Activated T-helper 17 cell treated with anti-CD3 and anti-CD28 coated beads, Interleukin-2, amount 50 U/mL, for 72 hours (primary cell): ENCODE measurements around the gene PDYN. TPM values are rescaled to one million over a fixed set of nuclear protein-coding genes. Genes with fewer than 3 reads are reported as not detected.

Source experiments
- ATAC-seq: fragments of 150-1000 bp; cut with Tn5 transposase; replicated peaks from 2 replicates; pipeline ENCODE4 v1.10.0; 2021; ENCODE audit warnings: mild to moderate bottlenecking, moderate library complexity
- H3K27ac Mint-ChIP-seq: one replicate; pipeline ENCODE4 v1.8.0; 2022; ENCODE audit warnings: mixed read lengths
- H3K27me3 Mint-ChIP-seq: one replicate; pipeline ENCODE4 v1.8.0; 2022; ENCODE audit warnings: mixed read lengths
- H3K36me3 Mint-ChIP-seq: one replicate; pipeline ENCODE4 v1.8.0; 2022; ENCODE audit warnings: low read depth, mild to moderate bottlenecking, mixed read lengths
- H3K4me1 Mint-ChIP-seq: one replicate; pipeline ENCODE4 v1.8.0; 2022; ENCODE audit warnings: mixed read lengths
- H3K4me3 Mint-ChIP-seq: one replicate; pipeline ENCODE4 v1.8.0; 2022; ENCODE audit warnings: mild to moderate bottlenecking, mixed read lengths
- H3K9me3 Mint-ChIP-seq: one replicate; pipeline ENCODE4 v1.8.0; 2022; ENCODE audit warnings: mixed read lengths
- total RNA-seq, 2 donors: library from RNA; stranded (reverse); gene quantifications; one replicate each; pipeline ENCODE4 v1.2.3, GENCODE V29; 2022

Gene PDYN
- total RNA-seq, 2 donors from 2014 or later, result not detected

DNA sequence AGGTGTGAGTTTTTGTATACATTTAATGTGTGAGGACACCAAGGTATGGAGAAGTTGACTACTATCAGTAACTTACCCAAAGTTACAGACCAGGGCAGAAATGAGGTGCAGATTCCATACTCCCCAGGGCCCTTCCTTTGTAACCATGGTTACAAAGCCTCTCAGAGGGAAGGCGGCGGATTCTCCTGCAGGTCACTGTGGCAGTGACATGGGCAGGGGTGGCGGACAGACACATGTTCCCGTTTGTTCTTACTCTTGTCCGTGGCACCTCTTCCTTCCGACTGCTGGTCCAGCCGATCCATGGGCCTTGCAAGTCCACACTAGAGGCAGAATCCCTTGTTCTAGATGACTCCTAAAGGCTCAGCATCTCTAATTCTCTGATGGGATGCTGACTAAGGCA is 43.0 kb downstream of the PDYN start:
- Mint-ChIP-seq H3K4me3 (no peak overlapping the region), H3K9me3 (no peaks in the 10 kb centered on the region), H3K36me3 (no peaks in the 10 kb centered on the region), H3K27ac (no peak overlapping the region), H3K27me3 (peaks cover 29% of the 10 kb centered on the region), H3K4me1 (no peaks in the 10 kb centered on the region)
- no peak for ATAC-seq

DNA sequence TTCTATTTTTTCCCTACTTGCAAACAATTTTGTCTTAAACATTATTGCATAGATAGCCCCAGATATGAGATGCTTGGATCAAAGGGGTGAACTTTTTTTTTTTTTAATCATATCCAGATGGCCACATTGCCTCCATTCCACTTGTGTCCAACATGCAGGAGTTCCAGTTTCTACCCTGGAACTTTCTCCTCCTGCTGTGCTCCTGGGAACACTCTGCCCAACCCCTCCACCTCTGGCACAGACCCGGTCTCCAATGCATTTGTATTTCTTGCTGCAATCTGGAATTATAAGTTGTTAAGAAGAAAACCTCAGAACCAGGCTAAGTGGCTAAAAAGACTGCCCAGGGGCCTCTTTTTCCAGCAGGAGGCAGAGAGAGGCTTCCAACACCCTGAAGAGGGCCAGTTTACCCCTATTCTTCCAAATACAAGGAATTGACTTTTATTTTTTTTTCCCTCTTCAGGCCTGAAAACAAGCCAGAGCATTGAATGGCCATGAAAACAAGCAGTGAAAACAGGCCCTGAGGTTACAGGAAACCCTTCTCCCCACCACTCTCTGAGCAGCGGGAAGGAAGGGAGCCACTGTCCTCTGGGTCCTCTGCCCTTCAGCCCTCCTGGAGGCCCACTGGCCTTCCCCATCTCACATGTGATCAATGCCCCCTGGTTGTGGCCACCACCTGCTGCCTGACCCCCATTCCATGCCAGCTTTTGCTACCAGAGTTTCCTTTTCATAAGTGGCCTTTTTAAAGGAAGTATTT is 44.3 kb downstream of the PDYN start:
- no peak for ATAC-seq
- Mint-ChIP-seq H3K4me1 (no peaks in the 10 kb centered on the region), H3K27ac (no peak overlapping the region), H3K9me3 (no peaks in the 10 kb centered on the region), H3K36me3 (no peaks in the 10 kb centered on the region), H3K4me3 (no peak overlapping the region), H3K27me3 (peaks cover 28% of the 10 kb centered on the region)

DNA sequence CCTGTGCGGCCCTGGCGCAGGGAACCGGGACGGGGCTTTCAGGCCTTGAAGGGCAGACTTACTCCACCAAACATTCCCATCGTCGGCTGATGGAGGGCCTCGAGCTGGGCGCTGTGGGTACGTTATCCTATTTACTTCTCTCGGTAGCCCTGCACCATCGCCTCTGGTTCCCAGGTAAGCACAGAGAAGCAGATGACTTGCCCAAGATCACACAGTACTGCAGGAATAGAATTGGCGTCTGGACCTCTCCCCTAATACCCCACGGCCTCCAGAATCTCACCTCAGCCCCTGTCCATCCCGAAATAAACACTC is 46.4 kb downstream of the PDYN start:
- no peaks in the 10 kb centered on the region for H3K36me3 Mint-ChIP-seq
- H3K27me3 Mint-ChIP-seq, result peaks cover 43% of the 10 kb centered on the region
- no peak overlapping the region for H3K4me3 Mint-ChIP-seq
- no peaks in the 10 kb centered on the region for H3K4me1 Mint-ChIP-seq
- no peak for ATAC-seq
- no peaks in the 10 kb centered on the region for H3K9me3 Mint-ChIP-seq
- no peak overlapping the region for H3K27ac Mint-ChIP-seq

DNA sequence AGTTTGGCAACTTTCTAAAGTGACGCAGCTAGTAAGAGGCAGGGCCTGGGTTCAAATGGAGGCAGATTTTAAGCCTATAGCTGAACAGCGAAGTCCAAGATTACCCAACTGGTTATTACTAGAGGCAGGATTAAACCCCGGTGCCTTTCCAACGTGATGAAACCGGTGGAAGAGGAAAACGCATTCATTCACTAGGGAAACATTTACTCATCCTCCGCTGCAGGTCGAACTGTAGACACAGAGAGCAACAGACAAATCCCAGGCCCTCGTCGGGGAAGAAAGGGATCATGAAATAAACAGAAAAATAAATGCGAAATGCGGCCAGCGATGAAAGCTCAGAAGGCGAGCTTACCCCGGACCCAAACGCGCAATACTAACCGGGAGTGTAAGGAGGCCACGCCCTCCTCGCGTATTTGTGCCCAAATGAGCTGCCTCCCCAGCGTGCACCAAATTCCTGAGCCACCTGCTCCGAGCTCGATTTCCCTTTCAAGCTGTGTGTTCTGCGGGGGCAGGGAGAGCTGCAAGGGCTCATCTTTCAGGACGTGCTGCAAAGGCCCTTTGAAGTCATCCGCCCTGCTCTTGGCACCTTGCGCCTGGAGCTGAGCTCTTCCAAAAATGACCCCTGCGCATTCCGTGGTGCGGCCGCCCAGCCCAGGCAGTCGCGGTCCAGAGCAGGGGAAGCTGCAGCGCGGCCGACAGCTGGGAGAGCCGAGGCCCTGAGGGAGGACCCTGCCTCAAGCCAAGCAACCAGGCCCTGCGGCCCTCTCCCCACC is 46.9 kb downstream of the PDYN start:
- no peaks in the 10 kb centered on the region for H3K36me3 Mint-ChIP-seq
- H3K27me3 Mint-ChIP-seq, result peaks cover 47% of the 10 kb centered on the region
- H3K9me3 Mint-ChIP-seq, result no peaks in the 10 kb centered on the region
- no peak overlapping the region for H3K27ac Mint-ChIP-seq
- ATAC-seq, result no peak
- no peaks in the 10 kb centered on the region for H3K4me1 Mint-ChIP-seq
- no peak overlapping the region for H3K4me3 Mint-ChIP-seq

DNA sequence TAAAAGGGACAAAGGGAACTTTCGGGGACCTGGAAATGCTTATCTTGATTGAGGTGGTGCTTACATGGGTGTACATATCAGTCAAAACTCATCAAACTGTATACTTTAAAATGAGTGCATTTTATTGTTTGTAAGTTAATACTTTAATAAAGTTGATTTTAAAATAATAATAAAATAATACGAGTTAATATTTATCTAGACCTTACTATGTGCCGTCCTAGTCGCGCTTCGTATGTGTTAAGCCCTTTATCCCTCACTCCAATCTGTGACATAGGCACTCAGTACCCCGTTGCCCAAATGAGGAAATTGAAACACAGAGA is 47.5 kb downstream of the PDYN start:
- no peaks in the 10 kb centered on the region for H3K9me3 Mint-ChIP-seq
- peaks cover 43% of the 10 kb centered on the region for H3K27me3 Mint-ChIP-seq
- no peak for ATAC-seq
- no peaks in the 10 kb centered on the region for H3K36me3 Mint-ChIP-seq
- no peaks in the 10 kb centered on the region for H3K4me1 Mint-ChIP-seq
- H3K4me3 Mint-ChIP-seq, result no peak overlapping the region
- no peak overlapping the region for H3K27ac Mint-ChIP-seq

DNA sequence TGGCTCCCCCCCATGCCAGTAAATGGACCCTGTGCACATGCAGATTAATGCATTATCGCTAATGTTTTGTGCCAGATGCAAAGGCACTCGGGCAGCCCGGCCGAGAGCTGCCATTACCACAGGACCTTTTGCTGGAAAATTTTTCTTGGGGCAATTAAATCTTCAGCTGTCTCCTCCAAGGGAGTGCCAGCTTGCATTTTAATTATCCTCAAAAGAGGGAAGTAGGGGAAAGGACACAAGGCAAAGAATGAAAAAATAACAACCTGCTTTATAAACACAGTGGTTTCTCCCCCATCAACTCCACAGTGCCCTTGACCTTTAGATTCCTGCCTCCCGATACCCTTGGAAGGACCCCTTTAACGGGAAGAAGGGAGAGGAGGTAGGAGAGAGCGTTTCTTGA is 48.2 kb downstream of the PDYN start:
- no peaks in the 10 kb centered on the region for H3K36me3 Mint-ChIP-seq
- no peak for ATAC-seq
- peaks cover 39% of the 10 kb centered on the region for H3K27me3 Mint-ChIP-seq
- no peak overlapping the region for H3K27ac Mint-ChIP-seq
- no peak overlapping the region for H3K4me3 Mint-ChIP-seq
- no peaks in the 10 kb centered on the region for H3K4me1 Mint-ChIP-seq
- H3K9me3 Mint-ChIP-seq, result no peaks in the 10 kb centered on the region

DNA sequence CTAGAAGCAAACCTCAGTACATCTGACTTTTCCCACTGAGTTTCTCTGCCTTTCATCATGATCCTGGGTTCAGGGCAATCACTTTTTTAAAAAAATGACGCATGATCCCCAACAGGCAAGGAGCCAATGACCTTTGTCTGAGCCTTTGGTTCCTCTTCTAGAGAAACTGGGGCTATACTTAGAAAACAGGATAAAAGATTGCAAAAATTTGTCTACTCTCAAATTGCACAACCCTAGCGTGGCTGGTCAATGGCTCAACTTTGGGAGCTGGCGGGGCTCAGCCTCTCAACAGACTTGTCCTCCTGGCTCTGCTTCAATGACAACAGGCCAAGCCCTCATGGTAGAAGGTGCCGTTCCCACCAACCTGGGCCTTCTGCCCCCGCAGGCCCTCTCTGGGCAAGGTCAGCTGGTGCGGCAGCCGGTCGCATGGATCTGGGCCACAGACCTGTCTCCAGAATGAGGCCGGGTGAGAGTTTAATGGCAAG is 48.7 kb downstream of the PDYN start:
- Mint-ChIP-seq H3K36me3 (no peaks in the 10 kb centered on the region), H3K27ac (no peak overlapping the region), H3K27me3 (peaks cover 39% of the 10 kb centered on the region), H3K4me1 (no peaks in the 10 kb centered on the region), H3K9me3 (no peaks in the 10 kb centered on the region), H3K4me3 (no peak overlapping the region)
- ATAC-seq, result no peak

DNA sequence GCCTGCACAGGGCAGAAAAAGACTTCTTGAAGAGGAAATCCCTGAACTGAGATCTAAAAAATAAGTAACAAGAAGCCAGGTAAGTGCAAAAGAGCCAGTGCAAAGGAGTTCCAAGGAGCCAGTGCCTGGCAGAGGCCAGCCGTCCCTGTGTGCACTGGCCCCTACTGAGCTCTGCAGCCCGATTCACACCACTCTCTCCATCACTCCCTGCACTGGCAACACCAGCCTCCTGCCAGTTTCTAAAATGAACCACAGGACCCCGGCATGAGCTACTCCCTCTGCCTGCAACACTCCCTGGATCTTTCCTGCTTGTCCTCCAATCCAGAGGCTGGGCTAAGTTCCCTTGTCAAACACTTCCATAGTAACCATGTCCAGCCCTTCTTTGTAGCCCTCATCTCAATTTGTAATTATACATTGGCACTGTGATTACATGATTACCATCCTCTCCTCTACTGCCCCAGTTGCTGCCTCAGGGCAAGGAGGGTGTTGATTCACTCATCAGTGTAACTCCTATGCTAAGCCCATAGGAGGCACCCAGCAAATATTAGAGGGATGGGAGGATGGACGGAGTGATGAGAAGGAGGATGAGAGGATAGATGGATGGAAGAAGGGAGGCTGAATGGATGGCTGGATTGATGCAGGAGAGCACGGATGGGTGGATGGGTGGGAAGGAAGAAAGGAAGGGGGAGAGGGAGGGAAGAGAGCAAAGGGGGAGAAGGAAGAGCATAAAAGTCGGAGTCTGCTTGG is 49.3 kb downstream of the PDYN start:
- ATAC-seq, result no peak
- no peaks in the 10 kb centered on the region for H3K36me3 Mint-ChIP-seq
- H3K27me3 Mint-ChIP-seq, result peaks cover 39% of the 10 kb centered on the region
- no peak overlapping the region for H3K27ac Mint-ChIP-seq
- H3K4me3 Mint-ChIP-seq, result no peak overlapping the region
- H3K9me3 Mint-ChIP-seq, result no peaks in the 10 kb centered on the region
- no peaks in the 10 kb centered on the region for H3K4me1 Mint-ChIP-seq

DNA sequence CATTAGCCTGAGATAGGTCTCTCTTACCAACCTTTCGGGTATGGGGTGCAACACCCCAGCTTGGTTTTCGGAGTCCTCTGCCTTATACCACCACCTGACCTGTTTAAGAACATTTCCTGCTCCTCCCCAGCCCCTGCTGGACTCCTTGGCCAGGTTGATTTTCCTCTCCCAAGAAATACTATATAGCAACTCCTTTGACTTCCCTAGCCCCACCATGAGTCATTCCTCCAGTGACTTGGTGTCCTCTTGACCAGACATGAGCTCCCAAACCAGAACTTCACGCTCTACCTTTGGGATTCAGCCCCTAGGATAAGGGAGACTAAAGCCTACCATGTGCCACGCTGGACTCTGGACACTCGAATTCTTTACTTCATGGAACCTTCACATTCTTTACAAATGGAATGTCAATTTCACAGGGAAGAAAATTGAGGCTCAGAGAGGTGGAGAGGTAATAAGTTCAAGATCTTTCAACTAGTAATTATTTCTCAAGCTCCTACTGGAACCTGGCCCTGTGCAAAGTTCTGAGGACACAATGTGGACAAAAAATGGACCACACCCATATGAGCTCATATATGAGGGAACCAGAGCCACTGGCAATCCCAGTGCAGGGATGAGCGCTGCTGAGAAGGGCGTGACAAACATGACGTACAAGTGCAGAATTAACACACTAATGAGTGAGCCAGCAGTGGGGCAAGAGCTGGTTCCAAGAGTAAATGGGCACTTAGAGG is 50.4 kb downstream of the PDYN start:
- ATAC-seq, result no peak
- H3K27me3 Mint-ChIP-seq, result peaks cover 36% of the 10 kb centered on the region
- H3K9me3 Mint-ChIP-seq, result no peaks in the 10 kb centered on the region
- H3K36me3 Mint-ChIP-seq, result no peaks in the 10 kb centered on the region
- H3K4me1 Mint-ChIP-seq, result no peaks in the 10 kb centered on the region
- no peak overlapping the region for H3K4me3 Mint-ChIP-seq
- H3K27ac Mint-ChIP-seq, result no peak overlapping the region

DNA sequence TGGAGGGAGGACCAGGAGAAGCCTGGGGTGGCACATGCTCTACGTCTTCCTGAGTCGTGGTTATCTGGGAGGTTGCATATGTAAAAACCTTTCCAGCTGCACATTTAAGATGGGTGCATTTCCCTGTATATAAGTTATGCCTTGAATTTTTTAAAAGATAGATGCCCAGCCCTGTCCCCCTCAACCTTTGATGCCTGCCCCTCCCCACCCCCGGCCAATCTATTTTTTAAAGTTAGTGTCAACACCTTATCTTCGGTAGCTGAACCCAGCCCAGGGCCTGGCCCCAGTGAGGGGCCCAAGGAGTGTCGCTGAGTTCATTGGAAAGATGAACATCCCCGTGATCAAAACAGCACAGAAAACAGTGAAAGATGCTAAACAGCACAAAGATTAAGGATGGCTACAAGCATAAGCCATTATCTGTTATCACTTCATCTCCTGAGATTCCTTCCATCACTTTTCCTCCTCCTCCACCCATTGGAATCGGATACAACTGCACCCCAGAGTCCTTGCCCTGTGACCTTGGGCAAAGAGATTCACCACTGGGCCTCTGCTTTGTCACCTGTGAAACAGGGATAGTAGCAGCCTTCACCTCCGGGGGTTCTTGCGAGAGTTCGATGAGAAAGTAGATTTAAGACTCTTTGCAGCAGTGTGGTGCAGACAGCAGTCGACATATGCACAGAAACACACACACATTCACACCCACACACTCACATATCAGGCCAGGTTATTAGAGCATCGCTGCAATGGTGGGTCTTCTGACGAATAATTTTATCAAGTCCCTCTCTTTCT is 51.2 kb downstream of the PDYN start:
- H3K36me3 Mint-ChIP-seq, result no peaks in the 10 kb centered on the region
- H3K4me3 Mint-ChIP-seq, result no peak overlapping the region
- H3K4me1 Mint-ChIP-seq, result no peaks in the 10 kb centered on the region
- H3K27me3 Mint-ChIP-seq, result peaks cover 35% of the 10 kb centered on the region
- no peak overlapping the region for H3K27ac Mint-ChIP-seq
- ATAC-seq, result no peak
- H3K9me3 Mint-ChIP-seq, result no peaks in the 10 kb centered on the region

DNA sequence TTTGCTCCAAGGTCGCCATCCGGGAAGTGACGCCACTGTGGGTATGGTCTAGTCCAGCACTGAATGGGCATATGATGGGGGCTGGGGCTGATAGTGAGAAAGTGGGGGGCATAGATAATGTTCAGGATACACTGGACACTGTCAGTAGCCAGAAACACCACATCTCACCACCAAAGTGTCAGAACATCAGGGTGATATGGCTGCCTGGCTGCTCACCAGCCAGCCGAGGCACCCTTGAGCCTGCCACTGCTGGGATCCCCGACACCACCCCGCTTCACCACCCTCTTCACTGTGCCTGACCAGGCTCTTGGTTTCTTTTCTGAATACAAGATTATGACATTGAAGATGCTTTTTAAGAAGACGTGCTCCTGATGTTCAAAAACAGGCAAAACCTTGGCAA is 51.8 kb downstream of the PDYN start:
- no peak overlapping the region for H3K27ac Mint-ChIP-seq
- no peaks in the 10 kb centered on the region for H3K9me3 Mint-ChIP-seq
- H3K27me3 Mint-ChIP-seq, result peaks cover 33% of the 10 kb centered on the region

DNA sequence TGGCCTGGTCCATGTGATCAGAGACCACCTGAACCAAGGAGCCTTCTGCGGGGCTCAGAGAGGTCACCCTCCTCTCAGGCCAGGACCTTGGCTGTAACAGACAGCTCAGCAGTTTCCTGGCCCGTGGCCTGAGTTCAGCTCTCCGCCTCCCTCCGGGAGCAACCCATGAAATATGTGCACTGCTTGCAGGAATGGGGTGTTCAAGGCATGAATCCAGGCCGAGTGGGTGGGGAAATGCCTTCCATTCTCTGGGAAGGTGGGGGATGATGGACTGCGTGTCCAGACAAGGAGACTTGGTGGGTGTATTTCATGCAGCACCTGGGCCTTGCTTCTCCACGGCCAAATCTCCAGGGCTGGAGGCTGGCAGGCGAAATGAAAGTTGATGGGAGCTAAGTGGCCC is 52.6 kb downstream of the PDYN start:
- Mint-ChIP-seq H3K4me3 (no peak overlapping the region), H3K4me1 (no peaks in the 10 kb centered on the region), H3K27me3 (peaks cover 34% of the 10 kb centered on the region), H3K9me3 (no peaks in the 10 kb centered on the region), H3K27ac (no peak overlapping the region), H3K36me3 (no peaks in the 10 kb centered on the region)
- ATAC-seq, result no peak

More for the DNA sequence above, 51.8 kb downstream of the PDYN start:
- ATAC-seq, result no peak
- Mint-ChIP-seq H3K4me3 (no peak overlapping the region), H3K4me1 (no peaks in the 10 kb centered on the region), H3K36me3 (no peaks in the 10 kb centered on the region)

DNA sequence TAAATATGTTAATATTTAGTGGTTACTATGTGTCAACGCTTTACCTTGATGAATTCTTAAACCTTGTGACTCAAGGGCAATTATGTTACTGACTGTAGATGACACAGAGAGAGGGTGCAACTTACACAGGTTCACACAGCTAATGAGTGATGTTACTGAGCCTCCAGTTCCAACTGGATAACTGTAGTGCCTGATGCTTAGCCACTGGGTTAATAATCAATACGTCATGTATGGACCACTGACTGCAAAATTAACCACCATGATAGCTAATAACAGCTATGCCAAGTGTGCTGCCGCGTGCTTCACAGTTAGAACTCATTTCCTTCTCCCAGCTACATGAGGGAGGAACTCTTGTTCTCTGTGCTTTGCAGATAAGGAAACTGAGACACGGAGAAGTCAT is 53.3 kb downstream of the PDYN start:
- Mint-ChIP-seq H3K4me3 (no peak overlapping the region), H3K9me3 (no peaks in the 10 kb centered on the region), H3K27me3 (peaks cover 34% of the 10 kb centered on the region), H3K36me3 (no peaks in the 10 kb centered on the region), H3K4me1 (no peaks in the 10 kb centered on the region), H3K27ac (no peak overlapping the region)
- no peak for ATAC-seq

DNA sequence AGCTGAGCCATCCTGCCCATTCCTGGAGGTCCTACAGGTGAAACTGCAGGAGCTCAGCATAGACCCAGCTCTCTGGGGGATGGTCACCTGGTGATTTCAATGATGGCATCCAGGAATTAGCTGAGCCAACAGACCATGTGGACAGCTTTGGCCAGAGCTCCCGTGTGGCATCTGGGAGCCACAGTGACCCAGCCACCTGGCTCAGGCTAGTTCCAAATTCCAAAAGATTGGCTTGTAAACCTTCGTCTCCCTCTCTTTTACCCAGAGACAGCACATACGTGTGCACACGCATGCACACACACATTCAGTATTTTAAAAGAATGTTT is 54.6 kb downstream of the PDYN start:
- H3K27me3 Mint-ChIP-seq, result peaks cover 32% of the 10 kb centered on the region
- H3K27ac Mint-ChIP-seq, result no peak overlapping the region
- no peaks in the 10 kb centered on the region for H3K36me3 Mint-ChIP-seq
- H3K9me3 Mint-ChIP-seq, result no peaks in the 10 kb centered on the region
- no peaks in the 10 kb centered on the region for H3K4me1 Mint-ChIP-seq
- H3K4me3 Mint-ChIP-seq, result no peak overlapping the region
- no peak for ATAC-seq
